Measurements from ENCODE around the gene GALNT10. TPM values are rescaled to one million over a fixed set of nuclear protein-coding genes. Genes with fewer than 3 reads are reported as not detected.
A peak's percentile ranks its signal among the peaks of the same experiment; 100 is the strongest.

The GALNT10 gene, protein sequence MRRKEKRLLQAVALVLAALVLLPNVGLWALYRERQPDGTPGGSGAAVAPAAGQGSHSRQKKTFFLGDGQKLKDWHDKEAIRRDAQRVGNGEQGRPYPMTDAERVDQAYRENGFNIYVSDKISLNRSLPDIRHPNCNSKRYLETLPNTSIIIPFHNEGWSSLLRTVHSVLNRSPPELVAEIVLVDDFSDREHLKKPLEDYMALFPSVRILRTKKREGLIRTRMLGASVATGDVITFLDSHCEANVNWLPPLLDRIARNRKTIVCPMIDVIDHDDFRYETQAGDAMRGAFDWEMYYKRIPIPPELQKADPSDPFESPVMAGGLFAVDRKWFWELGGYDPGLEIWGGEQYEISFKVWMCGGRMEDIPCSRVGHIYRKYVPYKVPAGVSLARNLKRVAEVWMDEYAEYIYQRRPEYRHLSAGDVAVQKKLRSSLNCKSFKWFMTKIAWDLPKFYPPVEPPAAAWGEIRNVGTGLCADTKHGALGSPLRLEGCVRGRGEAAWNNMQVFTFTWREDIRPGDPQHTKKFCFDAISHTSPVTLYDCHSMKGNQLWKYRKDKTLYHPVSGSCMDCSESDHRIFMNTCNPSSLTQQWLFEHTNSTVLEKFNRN
- total RNA-seq: 11.5 TPM

GRCh38 chr5:154190595-154191304 is at the start of gene GALNT10:
TSS of gene GALNT10 (plus strand) at chr5:154190733. CDS start at chr5:154190867, 134 bp downstream.
- Histone ChIP-seq H3K36me3 (no peaks in the 10 kb centered on the region), H3K27me3 (no peaks in the 10 kb centered on the region), H3K4me3 (peak within 1 kb of the TSS; percentile 88), H3K27ac (peak within 1 kb of the TSS; percentile 80), H3K9me3 (no peaks in the 10 kb centered on the region), H3K4me1 (peaks cover 41% of the 10 kb centered on the region)
- TF ChIP-seq, protein P1, sequence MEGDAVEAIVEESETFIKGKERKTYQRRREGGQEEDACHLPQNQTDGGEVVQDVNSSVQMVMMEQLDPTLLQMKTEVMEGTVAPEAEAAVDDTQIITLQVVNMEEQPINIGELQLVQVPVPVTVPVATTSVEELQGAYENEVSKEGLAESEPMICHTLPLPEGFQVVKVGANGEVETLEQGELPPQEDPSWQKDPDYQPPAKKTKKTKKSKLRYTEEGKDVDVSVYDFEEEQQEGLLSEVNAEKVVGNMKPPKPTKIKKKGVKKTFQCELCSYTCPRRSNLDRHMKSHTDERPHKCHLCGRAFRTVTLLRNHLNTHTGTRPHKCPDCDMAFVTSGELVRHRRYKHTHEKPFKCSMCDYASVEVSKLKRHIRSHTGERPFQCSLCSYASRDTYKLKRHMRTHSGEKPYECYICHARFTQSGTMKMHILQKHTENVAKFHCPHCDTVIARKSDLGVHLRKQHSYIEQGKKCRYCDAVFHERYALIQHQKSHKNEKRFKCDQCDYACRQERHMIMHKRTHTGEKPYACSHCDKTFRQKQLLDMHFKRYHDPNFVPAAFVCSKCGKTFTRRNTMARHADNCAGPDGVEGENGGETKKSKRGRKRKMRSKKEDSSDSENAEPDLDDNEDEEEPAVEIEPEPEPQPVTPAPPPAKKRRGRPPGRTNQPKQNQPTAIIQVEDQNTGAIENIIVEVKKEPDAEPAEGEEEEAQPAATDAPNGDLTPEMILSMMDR (IDR thresholded peaks at IDR 0.05): no peak
- intact Hi-C loops (cut with DNase I): loop anchor here (10.0 kb wide), 1 partner anchor 214 kb away; no protein-coding TSS in a partner anchor
- no peak for DNase-seq (ENCODE audit: extremely low spot score in 2 of 2)

DNA sequence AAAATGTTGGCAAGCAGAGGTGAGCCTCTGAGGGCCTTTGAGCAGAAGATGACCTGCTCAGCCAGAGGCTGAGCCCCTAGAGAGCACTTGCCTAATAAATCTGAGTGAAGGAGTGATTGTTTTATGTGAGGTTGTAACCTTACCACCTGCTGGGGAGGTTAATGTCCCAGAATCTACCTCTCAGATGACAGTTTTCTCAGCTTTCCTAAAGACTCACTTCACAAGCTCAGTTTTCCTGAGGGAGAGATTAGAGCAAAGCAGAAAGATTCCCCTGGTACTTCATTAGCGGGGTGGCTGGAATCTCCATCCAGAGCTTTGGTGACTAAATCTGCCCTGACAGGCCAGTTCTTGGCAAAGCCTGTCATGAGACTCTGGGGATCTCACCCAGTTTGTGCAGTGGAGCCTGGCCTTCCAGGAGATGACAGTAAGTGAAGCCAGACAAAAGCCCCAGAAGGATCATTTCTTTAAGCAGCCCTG is 48.8 kb upstream of the GALNT10 start:
- TF ChIP-seq, protein P1 (IDR thresholded peaks at IDR 0.05): no peak
- TF ChIP-seq POLR2A (IDR thresholded peaks at IDR 0.05): no peak
- no peak for TF ChIP-seq POLR2AphosphoS5 (IDR thresholded peaks at IDR 0.05; ENCODE audit: insufficient read depth in 1 of 2, low read depth in 1 of 2)
- Histone ChIP-seq H3K27me3 (no peaks in the 10 kb centered on the region), H3K9me3 (no peaks in the 10 kb centered on the region), H3K4me1 (no peaks in the 10 kb centered on the region), H3K27ac (no peak overlapping the region), H3K36me3 (no peaks in the 10 kb centered on the region), H3K4me3 (no peak overlapping the region)
- no peak for DNase-seq (ENCODE audit: extremely low spot score in 2 of 2)
- intact Hi-C loops (cut with DNase I): no loop called here

GRCh38 chr5:154143211-154143641 is 47.3 kb upstream of the GALNT10 start:
- Histone ChIP-seq H3K27me3 (no peaks in the 10 kb centered on the region), H3K9me3 (no peaks in the 10 kb centered on the region), H3K4me3 (no peak overlapping the region), H3K4me1 (no peaks in the 10 kb centered on the region), H3K27ac (no peak overlapping the region), H3K36me3 (no peaks in the 10 kb centered on the region)
- DNase-seq (ENCODE audit: extremely low spot score in 2 of 2): no peak
- TF ChIP-seq POLR2AphosphoS5 (IDR thresholded peaks at IDR 0.05; ENCODE audit: insufficient read depth in 1 of 2, low read depth in 1 of 2) (no peak), POLR2A (IDR thresholded peaks at IDR 0.05) (no peak)
- TF ChIP-seq, protein P1 (IDR thresholded peaks at IDR 0.05): no peak
- intact Hi-C loops (cut with DNase I): no loop called here

GRCh38 chr5:154145268-154145667 is 45.3 kb upstream of the GALNT10 start:
- DNase-seq (ENCODE audit: extremely low spot score in 2 of 2): peak in 1 of 2 donors; percentile 71
- no peak overlapping the region for H3K4me3 ChIP-seq
- H3K9me3 ChIP-seq: no peaks in the 10 kb centered on the region
- no peaks in the 10 kb centered on the region for H3K36me3 ChIP-seq
- no peaks in the 10 kb centered on the region for H3K4me1 ChIP-seq
- TF ChIP-seq, protein P1 (IDR thresholded peaks at IDR 0.05): no peak
- TF ChIP-seq POLR2A (IDR thresholded peaks at IDR 0.05) (no peak), POLR2AphosphoS5 (IDR thresholded peaks at IDR 0.05; ENCODE audit: insufficient read depth in 1 of 2, low read depth in 1 of 2) (no peak)
- intact Hi-C loops (cut with DNase I): no loop called here
- no peaks in the 10 kb centered on the region for H3K27me3 ChIP-seq
- no peak overlapping the region for H3K27ac ChIP-seq
